Activated CD8-positive, alpha-beta memory T cell treated with anti-CD3 and anti-CD28 coated beads, Interleukin-2, amount 50 U/mL, for 4 hours (primary cell): ENCODE results near the gene PFKP.

Experiments
- DNase-seq: peaks from one replicate; pipeline ENCODE4 v3.0.0-alpha.2; 2020

Gene PFKP

GRCh38 chr10:3136763-3137611 is 69.6 kb downstream of the PFKP start:
- no peak for DNase-seq

- peak; percentile 14 for DNase-seq
Measured at GRCh38 chr10:3137958-3138726, 70.8 kb downstream of the PFKP start.

GRCh38 chr10:3139216-3139910 is 72.0 kb downstream of the PFKP start:
- no peak for DNase-seq

- no peak for DNase-seq
Measured at GRCh38 chr10:3140280-3140679, 72.9 kb downstream of the PFKP start.

GRCh38 chr10:3141351-3142005 is 74.1 kb downstream of the PFKP start:
- DNase-seq: no peak

GRCh38 chr10:3142146-3142875 is 75.0 kb downstream of the PFKP start:
- no peak for DNase-seq

GRCh38 chr10:3143366-3143765 is 76.0 kb downstream of the PFKP start:
- DNase-seq: no peak

- no peak for DNase-seq
Measured at GRCh38 chr10:3143791-3144434, 76.6 kb downstream of the PFKP start.

- DNase-seq: no peak
Measured at GRCh38 chr10:3145366-3145765, 78.0 kb downstream of the PFKP start.

GRCh38 chr10:3146289-3146688 is 78.9 kb downstream of the PFKP start:
- no peak for DNase-seq

GRCh38 chr10:3147117-3147820 is 79.9 kb downstream of the PFKP start:
- no peak for DNase-seq

- DNase-seq: no peak
Measured at GRCh38 chr10:3148041-3148440, 80.7 kb downstream of the PFKP start.

GRCh38 chr10:3148994-3149393 is 81.6 kb downstream of the PFKP start:
- no peak for DNase-seq

GRCh38 chr10:3149918-3150317 is 82.6 kb downstream of the PFKP start:
- no peak for DNase-seq

- DNase-seq: no peak
Measured at GRCh38 chr10:3150366-3150765, 83.0 kb downstream of the PFKP start.

- DNase-seq: no peak
Measured at GRCh38 chr10:3150961-3151360, 83.6 kb downstream of the PFKP start.

- DNase-seq: no peak
Measured at GRCh38 chr10:3151889-3152565, 84.7 kb downstream of the PFKP start.

GRCh38 chr10:3152566-3152935 is 85.2 kb downstream of the PFKP start:
- DNase-seq: no peak

- DNase-seq: no peak
Measured at GRCh38 chr10:3154666-3155065, 87.3 kb downstream of the PFKP start.

- no peak for DNase-seq
Measured at GRCh38 chr10:3159152-3159551, 91.8 kb downstream of the PFKP start.

GRCh38 chr10:3162533-3162932 is 95.2 kb downstream of the PFKP start:
- no peak for DNase-seq
